Mesodermal cell (in vitro differentiated cells): ENCODE data around the gene SMKR1.
"Not testable (repeated sequence)": the region's sequence is repeated elsewhere in the genome, so short reads cannot be mapped to it uniquely, and the experiment has no call there.

Experiments
- H3K27ac ChIP-seq: 2 replicates; pipeline ENCODE4 v1.7.0; 2013; ENCODE audit warnings: mild to moderate bottlenecking, low read depth, low read length, moderate library complexity; ENCODE audit not compliant: severe bottlenecking
- H3K36me3 ChIP-seq: 2 replicates; pipeline ENCODE4 v1.7.1; 2013; ENCODE audit warnings: mild to moderate bottlenecking, low read length, moderate library complexity; ENCODE audit not compliant: control insufficient read depth, insufficient read depth
- H3K4me1 ChIP-seq: one replicate; pipeline ENCODE4 v1.7.1; 2013; ENCODE audit warnings: mild to moderate bottlenecking, low read length; ENCODE audit not compliant: insufficient read depth, control insufficient read depth, poor library complexity, severe bottlenecking
- H3K4me3 ChIP-seq: 2 replicates; pipeline ENCODE4 v1.7.0; 2013; ENCODE audit warnings: low read length, control low read depth, mild to moderate bottlenecking; ENCODE audit not compliant: insufficient read depth, poor library complexity, severe bottlenecking; ENCODE audit errors: extremely low read depth
- H3K9me3 ChIP-seq: 2 replicates; pipeline ENCODE4 v1.7.1; 2013; ENCODE audit warnings: mild to moderate bottlenecking, low read length, moderate library complexity; ENCODE audit not compliant: control insufficient read depth
- WGBS, 2 experiments: methylation state at CpG; one replicate each; pipeline ENCODE4 v1.1.5; 2013; ENCODE audit warnings: missing lambda C conversion rate in 2 of 2; ENCODE audit not compliant: insufficient coverage in 2 of 2; 5-methylcytosine and 5-hydroxymethylcytosine counted together

SMKR1 gene

GRCh38 chr7:129465080-129465479 lies 37.3 kb upstream of the SMKR1 start:
- H3K4me1 ChIP-seq, result no peaks in the 10 kb centered on the region
- H3K9me3 ChIP-seq, result no peaks in the 10 kb centered on the region
- 80 to 83% methylated on average over 1 to 2 of the region's 2 CpGs for WGBS, 2 experiments
- peaks cover 23% of the 10 kb centered on the region for H3K36me3 ChIP-seq
- H3K4me3 ChIP-seq, result no peak overlapping the region
- H3K27ac ChIP-seq, result no peak overlapping the region

GRCh38 chr7:129466796-129467195 lies 35.5 kb upstream of the SMKR1 start:
- H3K27ac ChIP-seq, result no peak overlapping the region
- H3K36me3 ChIP-seq, result peaks cover 11% of the 10 kb centered on the region
- H3K4me1 ChIP-seq, result no peaks in the 10 kb centered on the region
- H3K4me3 ChIP-seq, result no peak overlapping the region
- 100% methylated on average over 1 to 2 of the region's 3 CpGs for WGBS, 2 experiments
- H3K9me3 ChIP-seq, result no peaks in the 10 kb centered on the region

- H3K27ac ChIP-seq, result no peak overlapping the region
- 83% methylated on average over 1 of the region's 1 CpG; no CpG with 5 or more reads in 1 of the 2 experiments for WGBS, 2 experiments
These were observed 34.2 kb upstream of the SMKR1 start for GRCh38 chr7:129468087-129468486.

GRCh38 chr7:129468547-129468946 lies 33.8 kb upstream of the SMKR1 start:
- Histone ChIP-seq H3K36me3 (peaks cover 9% of the 10 kb centered on the region), H3K27ac (no peak overlapping the region), H3K4me1 (no peaks in the 10 kb centered on the region), H3K4me3 (no peak overlapping the region), H3K9me3 (no peaks in the 10 kb centered on the region)
- 95% methylated on average over 2 to 4 of the region's 4 CpGs for WGBS, 2 experiments

More at GRCh38 chr7:129468087-129468486, 34.2 kb upstream of the SMKR1 start:
- Histone ChIP-seq H3K36me3 (peaks cover 9% of the 10 kb centered on the region), H3K4me1 (no peaks in the 10 kb centered on the region), H3K9me3 (no peaks in the 10 kb centered on the region), H3K4me3 (no peak overlapping the region)

- Histone ChIP-seq H3K36me3 (no peaks in the 10 kb centered on the region), H3K4me1 (no peaks in the 10 kb centered on the region), H3K9me3 (no peaks in the 10 kb centered on the region), H3K27ac (no peak overlapping the region), H3K4me3 (no peak overlapping the region)
These were observed 32.4 kb upstream of the SMKR1 start for GRCh38 chr7:129469930-129470329.

GRCh38 chr7:129470411-129470810 lies 31.9 kb upstream of the SMKR1 start:
- WGBS, 2 experiments, result 100% methylated on average over 1 of the region's 1 CpG; no CpG with 5 or more reads in 1 of the 2 experiments
- Histone ChIP-seq H3K4me3 (no peak overlapping the region), H3K27ac (no peak overlapping the region), H3K36me3 (no peaks in the 10 kb centered on the region), H3K4me1 (no peaks in the 10 kb centered on the region), H3K9me3 (no peaks in the 10 kb centered on the region)

- H3K27ac ChIP-seq, result no peak overlapping the region
- H3K4me1 ChIP-seq, result no peaks in the 10 kb centered on the region
- H3K4me3 ChIP-seq, result no peak overlapping the region
- H3K36me3 ChIP-seq, result no peaks in the 10 kb centered on the region
- no peaks in the 10 kb centered on the region for H3K9me3 ChIP-seq
These were observed 30.9 kb upstream of the SMKR1 start for GRCh38 chr7:129471402-129471827.

GRCh38 chr7:129475931-129476330 lies 26.4 kb upstream of the SMKR1 start:
- H3K36me3 ChIP-seq, H3K4me1 ChIP-seq, H3K4me3 ChIP-seq, H3K27ac ChIP-seq, H3K9me3 ChIP-seq: not testable (repeated sequence)
- WGBS, 2 experiments, result 94 to 98% methylated on average over 5 of the region's 27 CpGs

GRCh38 chr7:129476398-129476797 lies 25.9 kb upstream of the SMKR1 start:
- not testable (repeated sequence) for H3K27ac ChIP-seq, H3K4me1 ChIP-seq, H3K9me3 ChIP-seq, H3K36me3 ChIP-seq, H3K4me3 ChIP-seq
- 98% methylated on average over 11 to 13 of the region's 27 CpGs for WGBS, 2 experiments

- no CpG with 5 or more reads among the region's 1 CpG for WGBS, 2 experiments
- Histone ChIP-seq H3K36me3 (peaks cover 10% of the 10 kb centered on the region), H3K4me1 (no peaks in the 10 kb centered on the region), H3K4me3 (no peak overlapping the region), H3K27ac (no peak overlapping the region), H3K9me3 (no peaks in the 10 kb centered on the region)
These were observed 22.5 kb upstream of the SMKR1 start for GRCh38 chr7:129479831-129480230.

- H3K27ac ChIP-seq, result no peak overlapping the region
- WGBS, 2 experiments, result 93 to 100% methylated on average over 3 of the region's 6 CpGs
- H3K9me3 ChIP-seq, result no peaks in the 10 kb centered on the region
- H3K4me1 ChIP-seq, result no peaks in the 10 kb centered on the region
- H3K4me3 ChIP-seq, result no peak overlapping the region
- H3K36me3 ChIP-seq, result peaks cover 10% of the 10 kb centered on the region
These were observed 21.5 kb upstream of the SMKR1 start for GRCh38 chr7:129480674-129481363.
